Measurements from ENCODE around the gene OR2D3. TPM values are rescaled to one million over a fixed set of nuclear protein-coding genes. Genes with fewer than 3 reads are reported as not detected.

OR2D3 gene
- total and polyA plus RNA-seq, 9 of the 15 experiments (the other 6 are each of a cell fraction or from before 2014, with no cell fraction given): 0.42 TPM; not detected in 8

DNA sequence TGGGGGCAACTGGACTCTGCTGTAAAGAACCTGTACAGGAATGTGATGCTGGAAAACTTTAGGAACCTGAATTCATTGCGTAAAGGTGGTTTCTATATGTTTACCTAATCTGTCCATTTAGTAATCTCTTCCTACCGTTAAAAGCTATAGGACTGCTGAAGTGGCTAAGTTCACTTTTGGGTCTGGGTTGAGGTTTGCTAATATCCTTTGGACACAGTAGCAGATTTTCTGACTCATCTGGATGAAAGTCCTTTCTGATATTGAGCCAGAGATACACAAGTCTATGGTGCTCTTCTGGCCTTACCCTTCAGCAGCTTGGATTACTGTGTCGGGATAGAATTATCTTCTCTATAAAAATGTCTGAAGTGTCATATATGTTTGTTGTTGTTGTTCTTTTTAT is 22.3 kb downstream of the OR2D3 start (continued):
- TF ChIP-seq, protein P1, sequence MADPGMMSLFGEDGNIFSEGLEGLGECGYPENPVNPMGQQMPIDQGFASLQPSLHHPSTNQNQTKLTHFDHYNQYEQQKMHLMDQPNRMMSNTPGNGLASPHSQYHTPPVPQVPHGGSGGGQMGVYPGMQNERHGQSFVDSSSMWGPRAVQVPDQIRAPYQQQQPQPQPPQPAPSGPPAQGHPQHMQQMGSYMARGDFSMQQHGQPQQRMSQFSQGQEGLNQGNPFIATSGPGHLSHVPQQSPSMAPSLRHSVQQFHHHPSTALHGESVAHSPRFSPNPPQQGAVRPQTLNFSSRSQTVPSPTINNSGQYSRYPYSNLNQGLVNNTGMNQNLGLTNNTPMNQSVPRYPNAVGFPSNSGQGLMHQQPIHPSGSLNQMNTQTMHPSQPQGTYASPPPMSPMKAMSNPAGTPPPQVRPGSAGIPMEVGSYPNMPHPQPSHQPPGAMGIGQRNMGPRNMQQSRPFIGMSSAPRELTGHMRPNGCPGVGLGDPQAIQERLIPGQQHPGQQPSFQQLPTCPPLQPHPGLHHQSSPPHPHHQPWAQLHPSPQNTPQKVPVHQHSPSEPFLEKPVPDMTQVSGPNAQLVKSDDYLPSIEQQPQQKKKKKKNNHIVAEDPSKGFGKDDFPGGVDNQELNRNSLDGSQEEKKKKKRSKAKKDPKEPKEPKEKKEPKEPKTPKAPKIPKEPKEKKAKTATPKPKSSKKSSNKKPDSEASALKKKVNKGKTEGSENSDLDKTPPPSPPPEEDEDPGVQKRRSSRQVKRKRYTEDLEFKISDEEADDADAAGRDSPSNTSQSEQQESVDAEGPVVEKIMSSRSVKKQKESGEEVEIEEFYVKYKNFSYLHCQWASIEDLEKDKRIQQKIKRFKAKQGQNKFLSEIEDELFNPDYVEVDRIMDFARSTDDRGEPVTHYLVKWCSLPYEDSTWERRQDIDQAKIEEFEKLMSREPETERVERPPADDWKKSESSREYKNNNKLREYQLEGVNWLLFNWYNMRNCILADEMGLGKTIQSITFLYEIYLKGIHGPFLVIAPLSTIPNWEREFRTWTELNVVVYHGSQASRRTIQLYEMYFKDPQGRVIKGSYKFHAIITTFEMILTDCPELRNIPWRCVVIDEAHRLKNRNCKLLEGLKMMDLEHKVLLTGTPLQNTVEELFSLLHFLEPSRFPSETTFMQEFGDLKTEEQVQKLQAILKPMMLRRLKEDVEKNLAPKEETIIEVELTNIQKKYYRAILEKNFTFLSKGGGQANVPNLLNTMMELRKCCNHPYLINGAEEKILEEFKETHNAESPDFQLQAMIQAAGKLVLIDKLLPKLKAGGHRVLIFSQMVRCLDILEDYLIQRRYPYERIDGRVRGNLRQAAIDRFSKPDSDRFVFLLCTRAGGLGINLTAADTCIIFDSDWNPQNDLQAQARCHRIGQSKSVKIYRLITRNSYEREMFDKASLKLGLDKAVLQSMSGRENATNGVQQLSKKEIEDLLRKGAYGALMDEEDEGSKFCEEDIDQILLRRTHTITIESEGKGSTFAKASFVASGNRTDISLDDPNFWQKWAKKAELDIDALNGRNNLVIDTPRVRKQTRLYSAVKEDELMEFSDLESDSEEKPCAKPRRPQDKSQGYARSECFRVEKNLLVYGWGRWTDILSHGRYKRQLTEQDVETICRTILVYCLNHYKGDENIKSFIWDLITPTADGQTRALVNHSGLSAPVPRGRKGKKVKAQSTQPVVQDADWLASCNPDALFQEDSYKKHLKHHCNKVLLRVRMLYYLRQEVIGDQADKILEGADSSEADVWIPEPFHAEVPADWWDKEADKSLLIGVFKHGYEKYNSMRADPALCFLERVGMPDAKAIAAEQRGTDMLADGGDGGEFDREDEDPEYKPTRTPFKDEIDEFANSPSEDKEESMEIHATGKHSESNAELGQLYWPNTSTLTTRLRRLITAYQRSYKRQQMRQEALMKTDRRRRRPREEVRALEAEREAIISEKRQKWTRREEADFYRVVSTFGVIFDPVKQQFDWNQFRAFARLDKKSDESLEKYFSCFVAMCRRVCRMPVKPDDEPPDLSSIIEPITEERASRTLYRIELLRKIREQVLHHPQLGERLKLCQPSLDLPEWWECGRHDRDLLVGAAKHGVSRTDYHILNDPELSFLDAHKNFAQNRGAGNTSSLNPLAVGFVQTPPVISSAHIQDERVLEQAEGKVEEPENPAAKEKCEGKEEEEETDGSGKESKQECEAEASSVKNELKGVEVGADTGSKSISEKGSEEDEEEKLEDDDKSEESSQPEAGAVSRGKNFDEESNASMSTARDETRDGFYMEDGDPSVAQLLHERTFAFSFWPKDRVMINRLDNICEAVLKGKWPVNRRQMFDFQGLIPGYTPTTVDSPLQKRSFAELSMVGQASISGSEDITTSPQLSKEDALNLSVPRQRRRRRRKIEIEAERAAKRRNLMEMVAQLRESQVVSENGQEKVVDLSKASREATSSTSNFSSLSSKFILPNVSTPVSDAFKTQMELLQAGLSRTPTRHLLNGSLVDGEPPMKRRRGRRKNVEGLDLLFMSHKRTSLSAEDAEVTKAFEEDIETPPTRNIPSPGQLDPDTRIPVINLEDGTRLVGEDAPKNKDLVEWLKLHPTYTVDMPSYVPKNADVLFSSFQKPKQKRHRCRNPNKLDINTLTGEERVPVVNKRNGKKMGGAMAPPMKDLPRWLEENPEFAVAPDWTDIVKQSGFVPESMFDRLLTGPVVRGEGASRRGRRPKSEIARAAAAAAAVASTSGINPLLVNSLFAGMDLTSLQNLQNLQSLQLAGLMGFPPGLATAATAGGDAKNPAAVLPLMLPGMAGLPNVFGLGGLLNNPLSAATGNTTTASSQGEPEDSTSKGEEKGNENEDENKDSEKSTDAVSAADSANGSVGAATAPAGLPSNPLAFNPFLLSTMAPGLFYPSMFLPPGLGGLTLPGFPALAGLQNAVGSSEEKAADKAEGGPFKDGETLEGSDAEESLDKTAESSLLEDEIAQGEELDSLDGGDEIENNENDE (IDR thresholded peaks at IDR 0.05; ENCODE audit: low read depth, low read length): no peak
- no peak for TF ChIP-seq HDGF (IDR thresholded peaks at IDR 0.05)
- TF ChIP-seq PCBP1 (IDR thresholded peaks at IDR 0.05; ENCODE audit: low read depth, low read length, poor library complexity, severe bottlenecking): no peak
- TF ChIP-seq, protein P2, sequence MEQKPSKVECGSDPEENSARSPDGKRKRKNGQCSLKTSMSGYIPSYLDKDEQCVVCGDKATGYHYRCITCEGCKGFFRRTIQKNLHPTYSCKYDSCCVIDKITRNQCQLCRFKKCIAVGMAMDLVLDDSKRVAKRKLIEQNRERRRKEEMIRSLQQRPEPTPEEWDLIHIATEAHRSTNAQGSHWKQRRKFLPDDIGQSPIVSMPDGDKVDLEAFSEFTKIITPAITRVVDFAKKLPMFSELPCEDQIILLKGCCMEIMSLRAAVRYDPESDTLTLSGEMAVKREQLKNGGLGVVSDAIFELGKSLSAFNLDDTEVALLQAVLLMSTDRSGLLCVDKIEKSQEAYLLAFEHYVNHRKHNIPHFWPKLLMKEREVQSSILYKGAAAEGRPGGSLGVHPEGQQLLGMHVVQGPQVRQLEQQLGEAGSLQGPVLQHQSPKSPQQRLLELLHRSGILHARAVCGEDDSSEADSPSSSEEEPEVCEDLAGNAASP (IDR thresholded peaks at IDR 0.05): no peak
- TF ChIP-seq HDAC3 (IDR thresholded peaks at IDR 0.05; ENCODE audit: borderline replicate concordance, partially characterized antibody): no peak
- TF ChIP-seq ELF2 (CRISPR knock-in tag; IDR thresholded peaks at IDR 0.05): no peak
- no peak for TF ChIP-seq PRMT5 (CRISPR knock-in tag; IDR thresholded peaks at IDR 0.05)
- TF ChIP-seq HLTF (IDR thresholded peaks at IDR 0.05): no peak
- TF ChIP-seq ARNT (IDR thresholded peaks at IDR 0.05): no peak
- no peak for TF ChIP-seq MAZ (CRISPR knock-in tag; conservative IDR thresholded peaks at IDR 0.05 in 1 of 2, IDR thresholded peaks at IDR 0.05 in 1 of 2)
- TF ChIP-seq, protein P3, sequence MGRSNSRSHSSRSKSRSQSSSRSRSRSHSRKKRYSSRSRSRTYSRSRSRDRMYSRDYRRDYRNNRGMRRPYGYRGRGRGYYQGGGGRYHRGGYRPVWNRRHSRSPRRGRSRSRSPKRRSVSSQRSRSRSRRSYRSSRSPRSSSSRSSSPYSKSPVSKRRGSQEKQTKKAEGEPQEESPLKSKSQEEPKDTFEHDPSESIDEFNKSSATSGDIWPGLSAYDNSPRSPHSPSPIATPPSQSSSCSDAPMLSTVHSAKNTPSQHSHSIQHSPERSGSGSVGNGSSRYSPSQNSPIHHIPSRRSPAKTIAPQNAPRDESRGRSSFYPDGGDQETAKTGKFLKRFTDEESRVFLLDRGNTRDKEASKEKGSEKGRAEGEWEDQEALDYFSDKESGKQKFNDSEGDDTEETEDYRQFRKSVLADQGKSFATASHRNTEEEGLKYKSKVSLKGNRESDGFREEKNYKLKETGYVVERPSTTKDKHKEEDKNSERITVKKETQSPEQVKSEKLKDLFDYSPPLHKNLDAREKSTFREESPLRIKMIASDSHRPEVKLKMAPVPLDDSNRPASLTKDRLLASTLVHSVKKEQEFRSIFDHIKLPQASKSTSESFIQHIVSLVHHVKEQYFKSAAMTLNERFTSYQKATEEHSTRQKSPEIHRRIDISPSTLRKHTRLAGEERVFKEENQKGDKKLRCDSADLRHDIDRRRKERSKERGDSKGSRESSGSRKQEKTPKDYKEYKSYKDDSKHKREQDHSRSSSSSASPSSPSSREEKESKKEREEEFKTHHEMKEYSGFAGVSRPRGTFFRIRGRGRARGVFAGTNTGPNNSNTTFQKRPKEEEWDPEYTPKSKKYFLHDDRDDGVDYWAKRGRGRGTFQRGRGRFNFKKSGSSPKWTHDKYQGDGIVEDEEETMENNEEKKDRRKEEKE (IDR thresholded peaks at IDR 0.05; ENCODE audit: borderline replicate concordance in 1 of 2, control insufficient read depth in 1 of 2, low read depth in 2 of 2, low read length in 1 of 2): no peak
